Suprapubic skin (tissue), 4 donors: ENCODE data around the gene GGT7. TPM values are rescaled to one million over a fixed set of nuclear protein-coding genes. Genes with fewer than 3 reads are reported as not detected.

Source experiments
- DNase-seq, 2 donors: peaks; one replicate each; pipeline ENCODE4 v3.0.0-alpha.2; 2019; ENCODE audit warnings: low spot score in 2 of 2
- H3K27ac ChIP-seq: fragments of 200-600 bp; sonication (generic); one replicate; pipeline ENCODE4 v1.5.1; 2019
- H3K27me3 ChIP-seq: fragments of 200-600 bp; sonication (generic); one replicate; pipeline ENCODE4 v1.5.1; 2019
- H3K36me3 ChIP-seq: fragments of 200-600 bp; sonication (generic); one replicate; pipeline ENCODE4 v1.5.1; 2019
- H3K4me1 ChIP-seq: fragments of 200-600 bp; sonication (generic); one replicate; pipeline ENCODE4 v1.5.1; 2019
- H3K4me3 ChIP-seq: fragments of 200-600 bp; sonication (generic); one replicate; pipeline ENCODE4 v1.5.1; 2019; ENCODE audit warnings: mild to moderate bottlenecking
- H3K9me3 ChIP-seq: fragments of 200-600 bp; sonication (generic); one replicate; pipeline ENCODE4 v1.5.1; 2019
- EP300 ChIP-seq: sonication (generic); formaldehyde crosslinking; IDR thresholded peaks from one replicate; pipeline ENCODE4 v1.6.1; 2017; ENCODE audit warnings: antibody characterized with exemption
- POLR2A ChIP-seq, 2 donors: fragments of 450-650 bp; IDR thresholded peaks; one replicate each; pipeline ENCODE4 v1.6.1; 2017; ENCODE audit warnings: antibody characterized with exemption in 2 of 2, mild to moderate bottlenecking in 2 of 2, moderate library complexity in 2 of 2
- POLR2AphosphoS5 ChIP-seq, 3 donors: sonication (generic); formaldehyde crosslinking; IDR thresholded peaks; one replicate each; pipeline ENCODE4 v1.6.1; 2017; ENCODE audit warnings: antibody characterized with exemption in 3 of 3
- WGBS: methylation state at CpG from one replicate; pipeline ENCODE4 v1.1.5; 2018; 5-methylcytosine and 5-hydroxymethylcytosine counted together
- total RNA-seq, 4 donors: library from RNA; depleted of rRNA; stranded (reverse); fragments of >200 nt; gene quantifications; one replicate each; pipeline ENCODE4 v1.1.0, GENCODE V29; 2016
- TF ChIP-seq, protein P1 (sequence below), 2 donors: fragments of 200-600 bp in 1 of 2; fragments of 450-650 bp in 1 of 2; sonication (generic) in 1 of 2; IDR thresholded peaks; one replicate each; pipeline ENCODE4 v1.5.1; 2016 to 2019; ENCODE audit warnings: antibody characterized with exemption in 2 of 2, mild to moderate bottlenecking in 1 of 2, moderate library complexity in 1 of 2

The GGT7 gene
- total RNA-seq, 4 donors from 2014 or later = 4.3 to 13.1 (median 11.1) TPM

DNA sequence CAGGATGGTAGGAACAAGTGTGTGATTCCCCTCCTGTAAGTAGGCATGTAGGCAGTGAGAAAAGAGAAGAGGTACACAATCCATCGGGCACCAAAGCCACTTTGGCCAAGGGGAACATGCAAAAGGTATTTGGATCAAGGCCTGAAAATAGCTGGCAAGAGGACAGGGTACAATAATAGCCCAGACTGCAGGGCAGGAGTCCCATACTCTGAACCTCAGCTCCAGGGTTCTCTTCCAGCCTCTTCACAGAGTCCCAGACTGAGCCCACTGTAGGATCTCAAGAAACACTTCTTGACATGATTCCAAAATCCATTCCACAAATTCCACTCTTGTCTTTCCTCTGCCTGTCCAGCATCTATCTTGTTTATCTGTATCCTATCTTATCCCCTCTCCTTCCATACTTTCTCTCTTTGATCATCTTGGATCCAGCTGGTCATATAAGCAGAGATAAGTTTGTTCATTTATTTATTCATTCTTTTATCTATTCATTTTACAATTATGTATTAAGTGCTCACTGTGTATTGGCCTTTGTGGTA, 23.5 kb upstream of the GGT7 start:
- peaks cover 17% of the 10 kb centered on the region for H3K4me1 ChIP-seq
- H3K4me3 ChIP-seq = no peak overlapping the region
- 31% methylated on average over 1 of the region's 1 CpG for WGBS
- TF ChIP-seq POLR2A (IDR thresholded peaks at IDR 0.05) (no peak), EP300 (no peak), POLR2AphosphoS5 (IDR thresholded peaks at IDR 0.05) (no peak)
- TF ChIP-seq, protein P1, sequence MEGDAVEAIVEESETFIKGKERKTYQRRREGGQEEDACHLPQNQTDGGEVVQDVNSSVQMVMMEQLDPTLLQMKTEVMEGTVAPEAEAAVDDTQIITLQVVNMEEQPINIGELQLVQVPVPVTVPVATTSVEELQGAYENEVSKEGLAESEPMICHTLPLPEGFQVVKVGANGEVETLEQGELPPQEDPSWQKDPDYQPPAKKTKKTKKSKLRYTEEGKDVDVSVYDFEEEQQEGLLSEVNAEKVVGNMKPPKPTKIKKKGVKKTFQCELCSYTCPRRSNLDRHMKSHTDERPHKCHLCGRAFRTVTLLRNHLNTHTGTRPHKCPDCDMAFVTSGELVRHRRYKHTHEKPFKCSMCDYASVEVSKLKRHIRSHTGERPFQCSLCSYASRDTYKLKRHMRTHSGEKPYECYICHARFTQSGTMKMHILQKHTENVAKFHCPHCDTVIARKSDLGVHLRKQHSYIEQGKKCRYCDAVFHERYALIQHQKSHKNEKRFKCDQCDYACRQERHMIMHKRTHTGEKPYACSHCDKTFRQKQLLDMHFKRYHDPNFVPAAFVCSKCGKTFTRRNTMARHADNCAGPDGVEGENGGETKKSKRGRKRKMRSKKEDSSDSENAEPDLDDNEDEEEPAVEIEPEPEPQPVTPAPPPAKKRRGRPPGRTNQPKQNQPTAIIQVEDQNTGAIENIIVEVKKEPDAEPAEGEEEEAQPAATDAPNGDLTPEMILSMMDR (IDR thresholded peaks at IDR 0.05) = no peak
- no peaks in the 10 kb centered on the region for H3K36me3 ChIP-seq
- H3K27me3 ChIP-seq = no peaks in the 10 kb centered on the region
- no peak overlapping the region for H3K27ac ChIP-seq
- no peak for DNase-seq
- no peaks in the 10 kb centered on the region for H3K9me3 ChIP-seq

DNA sequence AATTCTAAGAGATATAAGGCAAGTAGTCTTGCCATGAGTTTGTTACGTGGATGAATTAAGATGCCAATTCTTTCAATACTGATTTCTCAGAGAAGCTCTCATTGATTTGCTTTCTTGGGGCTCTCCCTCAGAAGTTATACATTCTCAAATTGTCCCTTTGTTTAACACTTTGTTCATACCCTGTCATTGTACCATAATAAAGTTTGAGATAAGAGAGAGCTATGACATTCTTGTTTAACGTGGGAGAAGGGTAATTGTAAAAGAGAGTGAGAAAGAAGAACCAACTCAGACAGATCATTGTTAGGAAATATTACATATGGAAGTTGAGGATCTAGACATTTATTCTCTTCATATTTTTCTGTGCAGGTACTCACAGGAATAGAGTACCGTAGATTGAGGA, 22.8 kb upstream of the GGT7 start:
- Histone ChIP-seq H3K27ac (no peak overlapping the region), H3K9me3 (no peaks in the 10 kb centered on the region)
- WGBS = 54% methylated on average over 3 of the region's 3 CpGs

DNA sequence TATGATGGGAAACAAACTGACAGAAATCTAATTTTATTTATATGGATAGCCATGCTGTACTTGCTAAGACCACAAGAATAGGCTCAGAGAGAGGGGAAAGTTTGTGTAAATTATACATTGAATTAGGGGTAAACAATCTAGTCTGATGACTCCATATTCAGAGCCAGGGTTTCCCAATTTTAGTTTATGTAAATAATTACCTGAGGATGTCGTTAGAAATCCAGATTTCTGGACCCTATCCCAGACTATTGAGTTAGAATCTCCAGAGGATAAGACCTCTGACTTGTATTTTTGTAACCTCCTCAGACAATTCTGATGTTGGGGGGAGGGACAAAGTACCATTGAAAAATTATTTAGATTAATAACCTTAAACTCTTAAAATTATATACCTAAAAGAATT, 22.1 kb upstream of the GGT7 start:
- no peaks in the 10 kb centered on the region for H3K36me3 ChIP-seq
- 29% methylated on average over 1 of the region's 1 CpG for WGBS
- peaks cover 19% of the 10 kb centered on the region for H3K4me1 ChIP-seq
- H3K4me3 ChIP-seq = no peak overlapping the region
- no peaks in the 10 kb centered on the region for H3K27me3 ChIP-seq
- H3K27ac ChIP-seq = no peak overlapping the region
- no peaks in the 10 kb centered on the region for H3K9me3 ChIP-seq
- DNase-seq = no peak
- TF ChIP-seq, protein P1 (IDR thresholded peaks at IDR 0.05) = no peak
- TF ChIP-seq POLR2AphosphoS5 (IDR thresholded peaks at IDR 0.05) (no peak), POLR2A (IDR thresholded peaks at IDR 0.05) (no peak), EP300 (no peak)

More for the DNA sequence above, 22.8 kb upstream of the GGT7 start:
- Histone ChIP-seq H3K4me1 (peaks cover 19% of the 10 kb centered on the region), H3K4me3 (no peak overlapping the region), H3K36me3 (no peaks in the 10 kb centered on the region), H3K27me3 (no peaks in the 10 kb centered on the region)
- no peak for DNase-seq
- TF ChIP-seq EP300 (no peak), POLR2AphosphoS5 (IDR thresholded peaks at IDR 0.05) (no peak)
- TF ChIP-seq, protein P1 (IDR thresholded peaks at IDR 0.05) = no peak

DNA sequence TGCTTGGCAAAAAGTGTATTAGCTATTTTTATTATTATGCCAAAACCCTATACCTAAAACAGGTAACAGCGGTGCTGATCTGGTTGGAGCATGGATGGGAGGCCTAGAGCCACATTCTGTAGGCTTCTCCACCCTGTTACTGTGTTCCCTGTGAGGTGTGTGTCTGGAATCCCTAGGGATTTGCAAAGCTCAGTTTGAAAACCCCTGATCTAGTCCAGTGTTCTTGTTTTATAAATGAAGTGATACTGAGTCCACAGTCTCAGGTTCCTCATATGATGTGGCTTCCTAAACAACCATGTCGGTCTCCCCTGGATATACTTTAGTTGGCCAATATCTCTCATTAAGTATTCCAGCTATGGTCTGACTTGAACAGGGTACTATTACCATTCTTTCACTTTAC, 20.0 kb upstream of the GGT7 start:
- TF ChIP-seq, protein P1 (IDR thresholded peaks at IDR 0.05) = no peak
- no peak for TF ChIP-seq POLR2A (IDR thresholded peaks at IDR 0.05)
- TF ChIP-seq EP300 = no peak
- no peak for TF ChIP-seq POLR2AphosphoS5 (IDR thresholded peaks at IDR 0.05)

DNA sequence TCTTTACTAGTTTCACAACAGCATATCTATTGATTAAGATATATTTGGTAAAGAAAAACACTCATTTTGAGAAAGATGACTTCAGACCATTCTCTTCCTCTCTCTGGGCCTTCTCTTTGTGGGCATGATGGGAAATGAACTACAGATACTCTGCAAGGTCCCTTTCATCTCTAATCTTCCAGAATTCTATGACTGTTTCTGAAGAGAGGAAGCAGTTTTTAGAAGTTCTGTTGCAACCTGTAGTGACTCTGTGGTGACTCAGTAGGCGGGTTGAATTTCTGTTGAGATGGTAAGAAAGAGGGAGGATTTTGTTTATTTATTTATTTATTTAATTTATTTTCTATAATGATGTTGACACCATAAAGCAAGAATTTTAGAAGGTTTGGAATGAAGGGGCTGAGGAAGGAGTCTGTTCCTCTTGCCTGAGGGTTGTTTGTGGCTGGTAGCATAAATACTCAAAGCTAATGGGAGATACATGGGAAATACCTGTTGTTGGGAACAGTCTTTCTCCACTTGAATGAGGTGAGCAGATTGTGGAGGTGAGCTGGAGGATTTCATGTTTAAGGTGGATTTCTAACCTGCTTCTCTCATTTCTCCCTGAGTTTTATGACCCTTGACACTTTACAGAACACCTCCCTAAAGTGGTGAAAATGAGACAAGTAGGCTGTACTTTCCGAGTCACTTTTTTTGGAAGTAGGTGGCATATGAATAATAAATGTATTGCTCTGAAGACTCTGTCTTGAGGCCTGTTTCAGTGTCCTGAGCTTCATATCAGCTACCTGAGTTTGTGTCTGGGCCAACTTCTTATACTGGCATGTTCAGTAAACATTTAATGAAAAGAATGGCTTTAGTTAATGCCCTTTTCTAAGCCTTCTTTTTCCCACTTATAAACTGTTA, 18.8 kb upstream of the GGT7 start:
- Histone ChIP-seq H3K4me1 (peaks cover 19% of the 10 kb centered on the region), H3K36me3 (no peaks in the 10 kb centered on the region), H3K9me3 (no peaks in the 10 kb centered on the region), H3K27ac (no peak overlapping the region), H3K4me3 (no peak overlapping the region), H3K27me3 (no peaks in the 10 kb centered on the region)
- TF ChIP-seq, protein P1 (IDR thresholded peaks at IDR 0.05) = no peak
- TF ChIP-seq POLR2AphosphoS5 (IDR thresholded peaks at IDR 0.05) (no peak), EP300 (no peak), POLR2A (IDR thresholded peaks at IDR 0.05) (no peak)
- WGBS = 69% methylated on average over 2 of the region's 2 CpGs
- DNase-seq = no peak

More for the DNA sequence above, 20.0 kb upstream of the GGT7 start:
- H3K36me3 ChIP-seq = no peaks in the 10 kb centered on the region
- H3K27ac ChIP-seq = no peak overlapping the region
- peaks cover 19% of the 10 kb centered on the region for H3K4me1 ChIP-seq
- no peaks in the 10 kb centered on the region for H3K9me3 ChIP-seq
- no peak for DNase-seq
- H3K27me3 ChIP-seq = no peaks in the 10 kb centered on the region
- 98% methylated on average over 2 of the region's 2 CpGs for WGBS
- H3K4me3 ChIP-seq = no peak overlapping the region
